Sigmoid colon (tissue), 4 donors: ENCODE results near the gene TRIM66.

Experiments
- POLR2A ChIP-seq, 2 donors: fragments of 450-650 bp; IDR thresholded peaks; one replicate each; pipeline ENCODE4 v1.6.1; 2016; ENCODE audit warnings: antibody characterized with exemption in 2 of 2, mild to moderate bottlenecking in 2 of 2, moderate library complexity in 2 of 2
- POLR2AphosphoS5 ChIP-seq, 4 donors: sonication (generic); formaldehyde crosslinking; IDR thresholded peaks; one replicate each; pipeline ENCODE4 v1.6.1; 2017; ENCODE audit warnings: antibody characterized with exemption in 4 of 4
- TF ChIP-seq, protein P1 (sequence below), 4 experiments: fragments of 450-650 bp in 3 of 4; fragments of 200-600 bp in 1 of 4; IDR thresholded peaks; one replicate each; pipeline ENCODE4 v1.5.1; 2016 to 2019; ENCODE audit warnings: antibody characterized with exemption in 4 of 4, mild to moderate bottlenecking in 3 of 4, moderate library complexity in 2 of 4

DNA sequence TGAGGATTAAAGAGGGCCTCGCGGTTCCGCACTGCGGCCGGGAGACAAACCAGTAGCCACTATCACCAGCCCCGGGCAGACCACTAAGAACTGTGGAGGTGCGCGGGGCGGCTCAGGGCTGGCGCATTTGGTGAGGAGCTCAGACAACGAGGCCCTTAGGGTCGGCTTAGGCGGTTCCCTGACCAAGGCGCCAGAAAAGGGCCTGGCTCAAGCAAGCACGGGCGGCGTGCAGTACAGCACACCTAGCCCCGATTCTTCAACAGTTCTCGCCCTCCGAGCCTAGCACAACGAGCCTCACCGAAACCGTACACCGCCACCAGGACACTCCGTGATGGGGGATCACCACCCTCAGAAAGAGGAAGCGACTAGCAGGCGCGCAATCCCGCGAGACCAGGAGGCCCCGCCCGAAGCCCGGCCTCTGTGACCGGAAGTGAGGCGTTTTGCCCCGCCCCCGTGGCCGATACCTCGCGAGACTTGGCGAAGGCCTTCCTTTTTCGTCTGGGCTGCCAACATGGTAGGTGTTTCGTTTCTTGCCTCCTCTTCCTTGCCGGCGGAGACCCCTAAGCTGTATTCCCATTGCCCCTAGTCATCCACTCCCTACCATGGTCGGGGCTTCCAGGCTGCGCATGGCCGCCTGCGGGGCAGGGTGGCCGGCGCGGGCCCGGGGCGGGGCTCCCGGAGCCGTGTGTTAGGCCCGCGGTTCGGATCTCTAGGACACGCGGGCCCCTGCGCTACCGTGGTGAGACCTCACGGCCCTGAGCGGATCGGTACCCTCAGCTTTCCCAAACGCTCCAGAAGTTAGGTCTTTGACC lies at the start of gene TRIM66, which contains the start of gene RPL27A:
- TF ChIP-seq, protein P1, sequence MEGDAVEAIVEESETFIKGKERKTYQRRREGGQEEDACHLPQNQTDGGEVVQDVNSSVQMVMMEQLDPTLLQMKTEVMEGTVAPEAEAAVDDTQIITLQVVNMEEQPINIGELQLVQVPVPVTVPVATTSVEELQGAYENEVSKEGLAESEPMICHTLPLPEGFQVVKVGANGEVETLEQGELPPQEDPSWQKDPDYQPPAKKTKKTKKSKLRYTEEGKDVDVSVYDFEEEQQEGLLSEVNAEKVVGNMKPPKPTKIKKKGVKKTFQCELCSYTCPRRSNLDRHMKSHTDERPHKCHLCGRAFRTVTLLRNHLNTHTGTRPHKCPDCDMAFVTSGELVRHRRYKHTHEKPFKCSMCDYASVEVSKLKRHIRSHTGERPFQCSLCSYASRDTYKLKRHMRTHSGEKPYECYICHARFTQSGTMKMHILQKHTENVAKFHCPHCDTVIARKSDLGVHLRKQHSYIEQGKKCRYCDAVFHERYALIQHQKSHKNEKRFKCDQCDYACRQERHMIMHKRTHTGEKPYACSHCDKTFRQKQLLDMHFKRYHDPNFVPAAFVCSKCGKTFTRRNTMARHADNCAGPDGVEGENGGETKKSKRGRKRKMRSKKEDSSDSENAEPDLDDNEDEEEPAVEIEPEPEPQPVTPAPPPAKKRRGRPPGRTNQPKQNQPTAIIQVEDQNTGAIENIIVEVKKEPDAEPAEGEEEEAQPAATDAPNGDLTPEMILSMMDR (IDR thresholded peaks at IDR 0.05), result peak in 2 of 4 experiments; percentile 22 to 25
- TF ChIP-seq POLR2A (IDR thresholded peaks at IDR 0.05) (peak; percentile 99 to 100), POLR2AphosphoS5 (IDR thresholded peaks at IDR 0.05) (peak; percentile 100)
